K562 (cell line): Measurements from ENCODE around the gene GULP1.

Source experiments
- CHD4 ChIP-seq: fragments of 200-600 bp; sonication (generic); IDR thresholded peaks from 3 replicates; pipeline ENCODE4 v1.6.1; 2012; ENCODE audit warnings: low read depth, mild to moderate bottlenecking, mixed read lengths, low read length, inconsistent platforms; ENCODE audit not compliant: insufficient read depth, insufficient replicate concordance, poor library complexity, severe bottlenecking
- CREB1 ChIP-seq, 2 experiments: sonication (generic) in 1 of 2; formaldehyde crosslinking in 1 of 2; IDR thresholded peaks; 2 replicates each; pipeline versions ENCODE4 v1.6.1 to v1.8.0; 2012 to 2022; ENCODE audit warnings: inconsistent platforms in 1 of 2, mild to moderate bottlenecking in 1 of 2, missing genetic modification reagents in 1 of 2, moderate library complexity in 1 of 2
- CTCF ChIP-seq, 3 experiments: IDR thresholded peaks in 2 of 3; conservative IDR thresholded peaks in 1 of 3; 2 replicates each; pipeline ENCODE4 v1.5.1; 2011 to 2012; ENCODE audit warnings: low read length in 3 of 3, mild to moderate bottlenecking in 3 of 3, control low read depth in 2 of 3, improper control_type of control experiment in 1 of 3, inconsistent platforms in 1 of 3, low read depth in 1 of 3, mixed read lengths in 1 of 3, moderate library complexity in 1 of 3; ENCODE audit not compliant: insufficient read depth in 2 of 3
- ELF1 ChIP-seq: fragments of 200-800 bp; sonication (Bioruptor generic); IDR thresholded peaks from 2 replicates; pipeline ENCODE4 v1.6.1; 2016; ENCODE audit warnings: missing genetic modification characterization, missing compliant biosample characterization
- FOSL1 ChIP-seq: fragments of 200-800 bp; sonication (Bioruptor generic); conservative IDR thresholded peaks from 2 replicates; pipeline ENCODE4 v1.6.1; 2016; ENCODE audit warnings: missing genetic modification characterization, missing compliant biosample characterization
- RNF2 ChIP-seq: sonication (generic); IDR thresholded peaks from 2 replicates; pipeline ENCODE4 v1.6.1; 2016
- ZBTB40 ChIP-seq, 2 experiments: fragments of 450-650 bp in 1 of 2; sonication (generic) in 1 of 2; formaldehyde crosslinking in 1 of 2; IDR thresholded peaks; 2 replicates each; pipeline versions ENCODE4 v1.7.1 to v1.9.0; 2016 to 2022; ENCODE audit warnings: inconsistent platforms in 1 of 2, mild to moderate bottlenecking in 1 of 2, missing genetic modification reagents in 1 of 2
- ZNF143 ChIP-seq: sonication (generic); formaldehyde crosslinking; IDR thresholded peaks from 2 replicates; pipeline ENCODE4 v1.9.0; 2022; ENCODE audit warnings: mild to moderate bottlenecking, missing genetic modification reagents

- no peak for TF ChIP-seq CTCF (IDR thresholded peaks at IDR 0.05 in 2 of 3, conservative IDR thresholded peaks at IDR 0.05 in 1 of 3; ENCODE audit: insufficient read depth in 2 of 3, low read depth in 1 of 3, low read length in 3 of 3)
- no peak for TF ChIP-seq FOSL1 (tag)
- TF ChIP-seq CHD4, result no peak
- no peak for TF ChIP-seq ELF1 (tag)
- no peak for TF ChIP-seq CREB1 (IDR thresholded peaks at IDR 0.05)
- no peak for TF ChIP-seq CREB1 (CRISPR knock-in tag; IDR thresholded peaks at IDR 0.05)
- TF ChIP-seq ZBTB40 (IDR thresholded peaks at IDR 0.05), result no peak
- TF ChIP-seq ZBTB40 (CRISPR knock-in tag; IDR thresholded peaks at IDR 0.05), result no peak
- TF ChIP-seq RNF2, result no peak
- TF ChIP-seq ZNF143, result no peak
Measured at GRCh38 chr2:188475945-188476344, 184.3 kb downstream of the GULP1 start.
